GM12872 (cell line): ENCODE data around the gene NR0B2.
A peak's percentile ranks its signal among the peaks of the same experiment; 100 is the strongest.

Experiments
- CTCF ChIP-seq: IDR thresholded peaks from 3 replicates; pipeline ENCODE4 v1.5.1; 2011; ENCODE audit warnings: low read depth, mild to moderate bottlenecking, low read length, moderate library complexity; ENCODE audit not compliant: insufficient read depth

The NR0B2 gene

GRCh38 chr1:26864610-26865480, 48.9 kb downstream of the NR0B2 start:
- TF ChIP-seq CTCF, result no peak

- TF ChIP-seq CTCF, result no peak
Measured at GRCh38 chr1:26863685-26864077, 50.1 kb downstream of the NR0B2 start.

GRCh38 chr1:26862781-26863684, 50.7 kb downstream of the NR0B2 start, which contains the start of gene SFN:
TSS of gene SFN (plus strand) at chr1:26863149. CDS start at chr1:26863213, 64 bp downstream.
- TF ChIP-seq CTCF, result peak; percentile 77

GRCh38 chr1:26861889-26862378, 51.8 kb downstream of the NR0B2 start:
- no peak for TF ChIP-seq CTCF
